Type B pancreatic cell (in vitro differentiated cells): Measurements from ENCODE around the gene THOC2. TPM values are rescaled to one million over a fixed set of nuclear protein-coding genes. Genes with fewer than 3 reads are reported as not detected.

Source experiments
- DNase-seq: peaks from one replicate; pipeline ENCODE4 v3.0.0; 2021; ENCODE audit warnings: mixed read lengths; ENCODE audit not compliant: unreplicated experiment; ENCODE audit errors: extremely low spot score
- H3K27ac Mint-ChIP-seq: 2 replicates; pipeline ENCODE4 v1.8.0; 2021; ENCODE audit warnings: mild to moderate bottlenecking, mixed read lengths
- H3K27me3 Mint-ChIP-seq: 2 replicates; pipeline ENCODE4 v1.8.0; 2021; ENCODE audit warnings: mixed read lengths
- H3K36me3 Mint-ChIP-seq: 2 replicates; pipeline ENCODE4 v1.8.0; 2021; ENCODE audit warnings: mixed read lengths
- H3K4me1 Mint-ChIP-seq: one replicate; pipeline ENCODE4 v1.8.0; 2021; ENCODE audit warnings: mixed read lengths; ENCODE audit not compliant: unreplicated experiment
- H3K4me3 Mint-ChIP-seq: 2 replicates; pipeline ENCODE4 v1.8.0; 2021; ENCODE audit warnings: mild to moderate bottlenecking, mixed read lengths
- H3K9me3 Mint-ChIP-seq: 2 replicates; pipeline ENCODE4 v1.8.0; 2021; ENCODE audit warnings: mixed read lengths
- CTCF ChIP-seq: fragments of 200-600 bp; sonication (generic); conservative IDR thresholded peaks from 2 replicates; pipeline ENCODE4 v1.5.0; 2021; ENCODE audit warnings: antibody characterized with exemption, mild to moderate bottlenecking
- total RNA-seq: library from RNA; stranded (reverse); gene quantifications from 2 replicates; pipeline ENCODE4 v1.2.1, GENCODE V29; 2021; ENCODE audit warnings: low replicate concordance

THOC2 gene
- total RNA-seq, 1 donor from 2014 or later: 96.2 TPM

- DNase-seq: no peak
- no peak overlapping the region for H3K27ac Mint-ChIP-seq
- H3K27me3 Mint-ChIP-seq: no peaks in the 10 kb centered on the region
- TF ChIP-seq CTCF: no peak
- H3K4me1 Mint-ChIP-seq: no peaks in the 10 kb centered on the region
- H3K36me3 Mint-ChIP-seq: peaks cover 8% of the 10 kb centered on the region
- no peaks in the 10 kb centered on the region for H3K9me3 Mint-ChIP-seq
- H3K4me3 Mint-ChIP-seq: no peak overlapping the region
These were observed 121.9 kb downstream of the THOC2 start for GRCh38 chrX:123610915-123611314.

- Mint-ChIP-seq H3K27ac (no peak overlapping the region), H3K4me1 (no peaks in the 10 kb centered on the region), H3K9me3 (no peaks in the 10 kb centered on the region), H3K36me3 (peaks cover 11% of the 10 kb centered on the region), H3K4me3 (no peak overlapping the region), H3K27me3 (no peaks in the 10 kb centered on the region)
- DNase-seq: no peak
- no peak for TF ChIP-seq CTCF
These were observed 125.0 kb downstream of the THOC2 start for GRCh38 chrX:123607806-123608205.

GRCh38 chrX:123607270-123607669 is 125.6 kb downstream of the THOC2 start:
- Mint-ChIP-seq H3K9me3 (no peaks in the 10 kb centered on the region), H3K36me3 (peaks cover 13% of the 10 kb centered on the region), H3K4me3 (no peak overlapping the region), H3K27me3 (no peaks in the 10 kb centered on the region), H3K27ac (no peak overlapping the region), H3K4me1 (no peaks in the 10 kb centered on the region)
- TF ChIP-seq CTCF: no peak
- no peak for DNase-seq

GRCh38 chrX:123603491-123603890 is 129.4 kb downstream of the THOC2 start:
- Mint-ChIP-seq H3K4me1 (no peaks in the 10 kb centered on the region), H3K27ac (no peak overlapping the region), H3K9me3 (no peaks in the 10 kb centered on the region), H3K27me3 (no peaks in the 10 kb centered on the region), H3K36me3 (peaks cover 15% of the 10 kb centered on the region), H3K4me3 (no peak overlapping the region)
- no peak for TF ChIP-seq CTCF
- DNase-seq: no peak

- H3K27me3 Mint-ChIP-seq: no peaks in the 10 kb centered on the region
- no peak overlapping the region for H3K27ac Mint-ChIP-seq
- H3K4me1 Mint-ChIP-seq: no peaks in the 10 kb centered on the region
- no peak for DNase-seq
- no peak for TF ChIP-seq CTCF
- peaks cover 15% of the 10 kb centered on the region for H3K36me3 Mint-ChIP-seq
- no peak overlapping the region for H3K4me3 Mint-ChIP-seq
- no peaks in the 10 kb centered on the region for H3K9me3 Mint-ChIP-seq
These were observed 131.4 kb downstream of the THOC2 start for GRCh38 chrX:123601437-123601836.

GRCh38 chrX:123600181-123600580 is 132.7 kb downstream of the THOC2 start:
- TF ChIP-seq CTCF: no peak
- Mint-ChIP-seq H3K36me3 (peaks cover 11% of the 10 kb centered on the region), H3K27me3 (no peaks in the 10 kb centered on the region), H3K27ac (no peak overlapping the region), H3K4me3 (no peak overlapping the region), H3K4me1 (no peaks in the 10 kb centered on the region), H3K9me3 (no peaks in the 10 kb centered on the region)
- DNase-seq: no peak
